GM06990 (cell line): ENCODE measurements around the gene SPRED3.
"Not testable (repeated sequence)": the region's sequence is repeated elsewhere in the genome, so short reads cannot be mapped to it uniquely, and the experiment has no call there.

Experiments used
- DNase-seq: peaks from one replicate; pipeline ENCODE4 v3.0.0-alpha.2; 2011; ENCODE audit not compliant: insufficient read length; ENCODE audit errors: extremely low read depth
- H3K27me3 ChIP-seq: replicated peaks from 2 replicates; pipeline ENCODE4 v1.6.0; 2011; ENCODE audit warnings: low read length; ENCODE audit not compliant: control insufficient read depth, insufficient read depth
- H3K36me3 ChIP-seq: 2 replicates; pipeline ENCODE4 v1.5.1; 2011; ENCODE audit warnings: low read length; ENCODE audit not compliant: control insufficient read depth, insufficient read depth
- H3K4me3 ChIP-seq: replicated peaks from 2 replicates; pipeline ENCODE4 v1.5.1; 2011; ENCODE audit warnings: low read depth, mild to moderate bottlenecking, control low read depth, low read length
- TF ChIP-seq, protein P1 (sequence below): IDR thresholded peaks from 2 replicates; pipeline ENCODE4 v1.5.1; 2011; ENCODE audit warnings: low read length, control low read depth, mild to moderate bottlenecking, inconsistent platforms; ENCODE audit not compliant: insufficient read depth, poor library complexity, severe bottlenecking

The SPRED3 gene

GRCh38 chr19:38388349-38389100 is at the start of gene SPRED3:
Gene SPRED3 (plus strand): TSS chr19:38388697. CDS start chr19:38390303, 1,606 bp downstream.
- Histone ChIP-seq H3K36me3 (peaks cover 14% of the 10 kb centered on the region), H3K27me3 (peaks cover 1% of the 10 kb centered on the region), H3K4me3 (peak within 1 kb of the TSS; percentile 34)
- TF ChIP-seq, protein P1, sequence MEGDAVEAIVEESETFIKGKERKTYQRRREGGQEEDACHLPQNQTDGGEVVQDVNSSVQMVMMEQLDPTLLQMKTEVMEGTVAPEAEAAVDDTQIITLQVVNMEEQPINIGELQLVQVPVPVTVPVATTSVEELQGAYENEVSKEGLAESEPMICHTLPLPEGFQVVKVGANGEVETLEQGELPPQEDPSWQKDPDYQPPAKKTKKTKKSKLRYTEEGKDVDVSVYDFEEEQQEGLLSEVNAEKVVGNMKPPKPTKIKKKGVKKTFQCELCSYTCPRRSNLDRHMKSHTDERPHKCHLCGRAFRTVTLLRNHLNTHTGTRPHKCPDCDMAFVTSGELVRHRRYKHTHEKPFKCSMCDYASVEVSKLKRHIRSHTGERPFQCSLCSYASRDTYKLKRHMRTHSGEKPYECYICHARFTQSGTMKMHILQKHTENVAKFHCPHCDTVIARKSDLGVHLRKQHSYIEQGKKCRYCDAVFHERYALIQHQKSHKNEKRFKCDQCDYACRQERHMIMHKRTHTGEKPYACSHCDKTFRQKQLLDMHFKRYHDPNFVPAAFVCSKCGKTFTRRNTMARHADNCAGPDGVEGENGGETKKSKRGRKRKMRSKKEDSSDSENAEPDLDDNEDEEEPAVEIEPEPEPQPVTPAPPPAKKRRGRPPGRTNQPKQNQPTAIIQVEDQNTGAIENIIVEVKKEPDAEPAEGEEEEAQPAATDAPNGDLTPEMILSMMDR: no peak
- no peak for DNase-seq

- H3K36me3 ChIP-seq, H3K27me3 ChIP-seq, H3K4me3 ChIP-seq, DNase-seq: not testable (repeated sequence)
These were observed 49.5 kb upstream of the SPRED3 start for GRCh38 chr19:38339011-38339410.

DNA sequence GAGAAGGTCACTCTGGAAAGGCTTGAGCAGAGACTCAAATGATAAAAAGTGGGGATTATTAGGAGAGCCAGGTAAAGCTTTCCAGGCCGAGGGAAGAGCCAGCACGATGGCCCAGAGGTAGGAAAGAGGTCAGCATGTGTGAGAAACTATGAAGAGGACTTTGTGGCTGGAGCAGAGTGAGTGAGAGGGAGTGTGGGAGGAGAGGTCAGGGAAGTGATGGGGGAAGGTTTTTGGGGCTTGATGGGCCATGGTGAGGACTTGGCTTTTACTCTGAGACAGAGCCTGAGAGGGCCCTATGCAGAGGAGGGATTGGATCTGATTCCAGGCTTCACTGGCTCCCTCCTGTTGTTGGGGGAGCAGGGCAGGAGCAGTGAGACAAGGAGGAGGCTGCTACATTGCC is 47.6 kb upstream of the SPRED3 start:
- no peak for DNase-seq
- Histone ChIP-seq H3K36me3 (no peaks in the 10 kb centered on the region), H3K27me3 (no peaks in the 10 kb centered on the region), H3K4me3 (no peak overlapping the region)
- TF ChIP-seq, protein P1: no peak

- Histone ChIP-seq H3K36me3 (no peaks in the 10 kb centered on the region), H3K27me3 (no peaks in the 10 kb centered on the region), H3K4me3 (no peak overlapping the region)
- DNase-seq: no peak
- TF ChIP-seq, protein P1: no peak
These were observed 41.7 kb upstream of the SPRED3 start for GRCh38 chr19:38346837-38347236.

DNA sequence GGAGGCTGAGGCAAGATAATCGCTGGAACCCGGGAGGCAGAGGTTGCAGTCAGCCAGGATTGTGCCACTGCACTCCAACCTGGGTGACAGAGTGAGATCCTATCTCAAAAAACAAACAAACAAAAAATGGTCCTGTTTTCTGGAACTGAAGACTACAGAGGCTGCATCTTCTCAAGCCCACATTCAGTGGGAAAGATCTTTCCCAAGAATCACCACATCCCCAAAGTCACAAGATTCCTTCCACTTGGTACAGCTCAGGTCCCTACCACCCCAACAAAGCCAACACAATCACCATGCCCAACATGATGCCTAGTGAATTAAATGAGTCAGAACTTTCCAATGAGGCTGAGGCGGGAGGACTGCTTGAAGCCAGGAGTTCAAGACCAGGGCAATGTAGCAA is 37.6 kb upstream of the SPRED3 start:
- H3K27me3 ChIP-seq: no peaks in the 10 kb centered on the region; the same call in 1 of the 2 replicates
- no peak overlapping the region for H3K4me3 ChIP-seq
- TF ChIP-seq, protein P1: no peak
- H3K36me3 ChIP-seq: no peaks in the 10 kb centered on the region
- no peak for DNase-seq

DNA sequence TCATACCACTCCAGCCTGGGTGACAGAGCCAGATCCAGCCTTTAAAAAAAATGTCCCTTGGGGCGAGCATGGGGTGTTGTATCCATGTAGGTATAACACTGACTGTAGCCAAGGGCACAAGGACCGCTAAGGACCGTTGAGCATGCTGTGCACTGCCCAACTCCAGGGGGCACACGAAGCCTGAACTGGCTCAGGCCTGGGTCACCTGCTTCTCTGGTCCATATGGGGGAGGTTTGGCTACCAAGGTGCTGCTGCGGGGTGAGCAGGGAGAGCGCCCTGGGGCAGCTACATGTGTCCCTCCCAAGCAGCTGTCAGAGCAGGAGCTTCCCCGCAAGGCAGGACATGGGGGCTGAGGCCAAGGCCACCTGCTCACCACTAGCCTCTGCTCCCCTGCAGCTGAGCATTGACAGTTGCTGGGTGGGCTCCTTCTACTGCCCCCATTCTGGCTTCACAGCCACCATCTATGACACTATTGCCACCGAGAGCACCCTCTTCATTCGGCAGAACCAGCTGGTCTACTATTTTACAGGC is 36.6 kb upstream of the SPRED3 start:
- H3K36me3 ChIP-seq: no peaks in the 10 kb centered on the region
- no peak overlapping the region for H3K4me3 ChIP-seq
- H3K27me3 ChIP-seq: no peaks in the 10 kb centered on the region; the same call in 1 of the 2 replicates
- no peak for DNase-seq
- TF ChIP-seq, protein P1: no peak
